A673 (cell line): ENCODE measurements around the gene OR10A2. TPM values are rescaled to one million over a fixed set of nuclear protein-coding genes. Genes with fewer than 3 reads are reported as not detected.
"Not testable (repeated sequence)": the region's sequence is repeated elsewhere in the genome, so short reads cannot be mapped to it uniquely, and the experiment has no call there.

Experiments
- BruUV-seq: library from RNA; stranded (reverse); fragments of 400-500 nt; replicated peaks from 2 replicates; lab custom pipeline; 2021; lab: Mats Ljungman, UMichigan
- CTCF ChIA-PET: fragments of 300-600 bp; sonication (Branson Sonifier 250); formaldehyde crosslinking; loops from one replicate; lab custom pipeline; 2022; ENCODE audit warnings: antibody characterized with exemption; lab: Charles Lee
- POLR2A ChIA-PET: fragments of 300-600 bp; sonication (Branson Sonifier 250); formaldehyde crosslinking; loops from one replicate; lab custom pipeline; 2022; ENCODE audit warnings: antibody characterized with exemption; ENCODE audit not compliant: low non-redundant PET; lab: Charles Lee
- DNase-seq: peaks from one replicate; pipeline ENCODE4 v3.0.0-alpha.2; 2015; ENCODE audit warnings: low spot score
- H3K27ac ChIP-seq: fragments of 200-600 bp; sonication (generic); 2 replicates; pipeline ENCODE4 v1.5.1; 2016; ENCODE audit warnings: mixed run types, low read depth, mild to moderate bottlenecking, mixed read lengths, antibody characterized with exemption, low read length; ENCODE audit not compliant: poor library complexity, severe bottlenecking
- H3K27me3 ChIP-seq: fragments of 200-600 bp; sonication (generic); replicated peaks from 2 replicates; pipeline ENCODE4 v1.6.1; 2017; ENCODE audit warnings: mixed run types, low read depth, mild to moderate bottlenecking, mixed read lengths, antibody characterized with exemption, low read length; ENCODE audit not compliant: insufficient read depth, poor library complexity
- H3K36me3 ChIP-seq: fragments of 200-600 bp; sonication (generic); 2 replicates; pipeline ENCODE4 v1.6.1; 2016; ENCODE audit warnings: mixed run types, mild to moderate bottlenecking, mixed read lengths, antibody characterized with exemption, low read length; ENCODE audit not compliant: insufficient read depth, poor library complexity, severe bottlenecking
- H3K4me1 ChIP-seq: fragments of 200-600 bp; sonication (generic); 2 replicates; pipeline ENCODE4 v1.6.1; 2017; ENCODE audit warnings: mixed run types, mild to moderate bottlenecking, mixed read lengths, antibody characterized with exemption, low read length; ENCODE audit not compliant: insufficient read depth, poor library complexity, severe bottlenecking
- H3K4me3 ChIP-seq: fragments of 200-600 bp; sonication (generic); 2 replicates; pipeline ENCODE4 v1.5.1; 2016; ENCODE audit warnings: low read depth, mixed run types, mild to moderate bottlenecking, mixed read lengths, low read length; ENCODE audit not compliant: poor library complexity, severe bottlenecking
- H3K9me3 ChIP-seq: fragments of 200-600 bp; sonication (generic); 2 replicates; pipeline ENCODE4 v1.6.1; 2016; ENCODE audit warnings: mixed run types, low read depth, mild to moderate bottlenecking, mixed read lengths, antibody characterized with exemption, low read length; ENCODE audit not compliant: poor library complexity, severe bottlenecking
- CTCF ChIP-seq: fragments of 300-800, 200-600 bp; sonication (generic); conservative IDR thresholded peaks from 2 replicates; pipeline ENCODE4 v1.5.1; 2017; ENCODE audit warnings: low read depth, mild to moderate bottlenecking, antibody characterized with exemption, low read length, moderate library complexity, mixed read lengths
- EZH2 ChIP-seq: fragments of 200-600 bp; sonication (generic); IDR thresholded peaks from 2 replicates; pipeline ENCODE4 v1.6.1; 2017; ENCODE audit warnings: borderline replicate concordance, low read depth, mild to moderate bottlenecking, mixed read lengths, antibody characterized with exemption, low read length; ENCODE audit not compliant: poor library complexity, severe bottlenecking
- intact Hi-C: fragments of 100-400 bp; cut with micrococcal nuclease; formaldehyde crosslinking; loops from one replicate; pipeline ENCODE4 v1.10.0; 2022; ENCODE audit not compliant: unreplicated experiment
- total RNA-seq: library from RNA; stranded (reverse); gene quantifications from 2 replicates; pipeline ENCODE4 v1.2.3, GENCODE V29; 2021

OR10A2 gene
- total RNA-seq, 1 experiment from 2014 or later: not detected

GRCh38 chr11:6882751-6883150 lies 19.9 kb downstream of the OR10A2 start:
- Histone ChIP-seq H3K4me3 (no peak overlapping the region), H3K9me3 (no peaks in the 10 kb centered on the region), H3K27me3 (peaks cover 8% of the 10 kb centered on the region), H3K36me3 (no peaks in the 10 kb centered on the region), H3K4me1 (no peaks in the 10 kb centered on the region), H3K27ac (no peak overlapping the region)
- CTCF ChIA-PET: no interaction called here
- POLR2A ChIA-PET: no interaction called here
- intact Hi-C loops: no loop called here
- BruUV-seq: no TSS peak
- no peak for DNase-seq
- TF ChIP-seq CTCF: no peak
- no peak for TF ChIP-seq EZH2

- BruUV-seq, intact Hi-C loops, H3K4me1 ChIP-seq, H3K9me3 ChIP-seq, CTCF ChIA-PET, H3K27me3 ChIP-seq, H3K36me3 ChIP-seq, H3K27ac ChIP-seq, POLR2A ChIA-PET, DNase-seq, H3K4me3 ChIP-seq: not testable (repeated sequence)
These were observed 24.9 kb downstream of the OR10A2 start for GRCh38 chr11:6887711-6888110.

DNA sequence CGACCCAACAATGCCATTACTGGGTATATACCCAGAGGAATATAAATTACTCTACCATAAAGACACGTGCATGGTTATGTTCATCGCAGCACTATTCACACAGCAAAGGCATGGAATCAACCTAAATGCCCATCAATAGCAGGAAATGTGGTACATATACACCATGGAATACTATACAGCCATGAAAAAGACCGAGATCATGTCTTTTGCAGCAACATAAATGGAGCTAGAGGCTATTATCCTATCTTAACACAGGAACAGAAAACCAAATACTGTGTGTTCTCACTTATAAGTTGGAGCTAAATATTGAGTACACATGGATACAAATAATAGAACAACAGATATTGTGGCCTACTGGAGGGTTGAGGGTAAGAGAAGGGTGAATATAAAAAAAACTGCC lies 26.0 kb downstream of the OR10A2 start:
- no peak for TF ChIP-seq EZH2
- no peak for TF ChIP-seq CTCF
- CTCF ChIA-PET: no interaction called here
- no peaks in the 10 kb centered on the region for H3K4me1 ChIP-seq
- no TSS peak for BruUV-seq
- no peaks in the 10 kb centered on the region for H3K9me3 ChIP-seq
- no peak overlapping the region for H3K4me3 ChIP-seq
- intact Hi-C loops: no loop called here
- no peak for DNase-seq
- peaks cover 5% of the 10 kb centered on the region for H3K27me3 ChIP-seq
- no peaks in the 10 kb centered on the region for H3K36me3 ChIP-seq
- H3K27ac ChIP-seq: no peak overlapping the region
- POLR2A ChIA-PET: no interaction called here

DNA sequence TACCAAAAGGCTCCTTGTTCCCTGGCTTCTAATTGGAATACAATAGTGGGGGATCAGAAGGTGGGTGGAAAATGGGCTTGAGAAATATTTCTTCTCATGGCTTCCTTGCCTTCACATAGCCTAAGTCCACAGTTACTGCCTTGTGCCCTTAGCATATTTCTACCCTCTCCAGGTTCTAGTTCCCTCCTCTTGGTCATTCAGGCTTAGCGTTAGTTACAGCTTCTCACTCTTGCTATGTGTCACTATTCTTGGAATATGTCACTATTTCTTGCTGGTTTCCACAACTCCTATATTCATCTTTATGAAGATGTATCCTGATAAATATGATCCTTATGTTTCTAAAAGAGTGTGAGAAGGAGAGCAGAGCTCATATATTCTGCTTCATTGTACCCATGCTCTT lies 27.0 kb downstream of the OR10A2 start:
- Histone ChIP-seq H3K36me3 (no peaks in the 10 kb centered on the region), H3K27ac (no peak overlapping the region), H3K4me1 (no peaks in the 10 kb centered on the region), H3K9me3 (no peaks in the 10 kb centered on the region), H3K27me3 (peaks cover 2% of the 10 kb centered on the region), H3K4me3 (no peak overlapping the region)
- ChIA-PET CTCF (no interaction called here), POLR2A (no interaction called here)
- no peak for DNase-seq
- no TSS peak for BruUV-seq
- TF ChIP-seq EZH2 (no peak), CTCF (no peak)
- intact Hi-C loops: no loop called here
